ENCODE results near the gene GFER. TPM values are rescaled to one million over a fixed set of nuclear protein-coding genes. Genes with fewer than 3 reads are reported as not detected.
"Not testable (repeated sequence)": the region's sequence is repeated elsewhere in the genome, so short reads cannot be mapped to it uniquely, and the experiment has no call there.

The GFER gene
- total RNA-seq, 1 donor from 2014 or later = 21.5 TPM

DNA sequence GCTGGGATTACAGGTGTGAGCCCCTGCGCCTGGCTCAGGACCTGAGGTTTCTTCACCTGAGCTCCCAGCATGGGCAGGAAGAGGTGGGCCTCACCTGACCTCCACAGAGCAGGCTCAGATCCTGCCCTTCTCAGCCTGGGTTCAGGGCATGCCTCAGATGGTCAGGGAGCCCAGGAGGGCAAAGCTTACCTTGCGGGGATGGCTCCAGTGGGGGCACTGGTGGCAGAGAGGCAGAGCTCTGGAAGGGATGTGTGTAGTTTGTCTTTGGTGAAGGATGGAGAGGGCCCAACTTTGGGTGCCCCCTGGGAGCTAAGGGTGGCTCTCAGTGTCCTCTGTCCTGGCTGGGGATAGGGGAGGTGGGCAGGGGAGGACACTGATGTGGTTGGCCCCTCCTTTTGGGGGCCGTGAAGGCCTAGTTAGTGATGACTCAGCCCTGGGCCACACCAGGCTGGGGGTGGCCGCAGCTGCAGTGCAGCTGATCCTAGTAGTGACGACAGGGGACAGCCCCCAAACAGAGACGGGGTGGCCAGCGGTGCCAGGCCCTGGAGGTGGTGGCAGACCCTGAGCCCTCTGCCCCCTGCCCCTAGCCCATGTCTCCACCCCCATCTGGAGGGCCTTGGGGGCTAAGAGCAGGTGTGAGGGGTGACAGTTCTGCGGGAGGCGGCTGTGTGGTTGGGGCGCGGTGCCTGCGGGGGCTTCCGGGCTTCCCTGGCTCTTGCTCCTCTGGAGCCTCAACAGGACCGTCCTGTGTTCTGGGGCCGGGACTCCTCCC is 48.5 kb downstream of the GFER start:
- no peak overlapping the region for H3K4me3 ChIP-seq (ENCODE audit: low read depth, low read length)
- TF ChIP-seq CTCF (conservative IDR thresholded peaks at IDR 0.05; ENCODE audit: low read depth, low read length) = no peak
- no peak for DNase-seq (ENCODE audit: low read depth)

- H3K4me3 ChIP-seq (ENCODE audit: low read depth, low read length) = no peak overlapping the region
- DNase-seq (ENCODE audit: low read depth) = no peak
- no peak for TF ChIP-seq CTCF (conservative IDR thresholded peaks at IDR 0.05; ENCODE audit: low read depth, low read length)
Measured at GRCh38 chr16:2033057-2033908, 49.3 kb downstream of the GFER start.

- not testable (repeated sequence) for DNase-seq (ENCODE audit: low read depth); H3K4me3 ChIP-seq (ENCODE audit: low read depth, low read length)
Measured at GRCh38 chr16:2033909-2034695, 50.1 kb downstream of the GFER start.

DNA sequence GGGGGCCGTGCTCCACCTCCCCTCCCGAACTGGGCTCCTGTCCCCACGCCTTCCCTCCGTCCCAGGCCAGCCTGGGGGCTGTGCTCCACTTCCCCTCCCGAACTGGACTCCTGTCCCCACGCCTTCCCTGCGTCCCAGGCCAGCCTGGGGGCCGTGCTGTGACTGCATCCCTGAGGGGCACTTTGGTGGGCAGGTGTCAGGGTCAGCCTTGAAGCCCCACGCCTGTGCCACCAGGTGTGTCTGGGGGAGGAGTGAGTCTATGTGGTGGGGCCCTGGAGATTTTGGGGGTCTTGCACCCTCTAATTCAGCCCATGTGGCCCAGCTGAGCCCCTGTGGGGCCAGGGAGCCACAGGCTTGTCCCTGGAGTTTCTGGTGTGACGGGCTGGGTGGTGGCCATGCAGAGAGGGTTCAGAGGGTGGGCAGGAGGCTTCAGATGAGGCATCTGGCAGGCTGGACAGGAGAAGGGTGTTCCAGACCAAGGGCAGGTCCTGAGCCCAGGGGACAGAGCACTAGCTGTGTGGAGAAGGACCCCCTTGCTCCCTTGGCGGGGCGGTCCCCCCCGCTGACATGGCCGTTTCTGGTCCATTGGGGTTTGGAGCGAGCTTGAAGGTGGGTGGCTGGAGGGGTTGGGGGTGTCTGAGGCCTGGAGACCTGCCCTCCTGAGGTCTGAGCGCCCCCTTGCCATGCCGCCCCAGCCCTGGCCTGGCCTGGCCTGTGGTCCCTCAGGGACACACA is 50.9 kb downstream of the GFER start:
- no peak overlapping the region for H3K4me3 ChIP-seq (ENCODE audit: low read depth, low read length)
- DNase-seq (ENCODE audit: low read depth) = no peak
- TF ChIP-seq CTCF (conservative IDR thresholded peaks at IDR 0.05; ENCODE audit: low read depth, low read length) = no peak

DNA sequence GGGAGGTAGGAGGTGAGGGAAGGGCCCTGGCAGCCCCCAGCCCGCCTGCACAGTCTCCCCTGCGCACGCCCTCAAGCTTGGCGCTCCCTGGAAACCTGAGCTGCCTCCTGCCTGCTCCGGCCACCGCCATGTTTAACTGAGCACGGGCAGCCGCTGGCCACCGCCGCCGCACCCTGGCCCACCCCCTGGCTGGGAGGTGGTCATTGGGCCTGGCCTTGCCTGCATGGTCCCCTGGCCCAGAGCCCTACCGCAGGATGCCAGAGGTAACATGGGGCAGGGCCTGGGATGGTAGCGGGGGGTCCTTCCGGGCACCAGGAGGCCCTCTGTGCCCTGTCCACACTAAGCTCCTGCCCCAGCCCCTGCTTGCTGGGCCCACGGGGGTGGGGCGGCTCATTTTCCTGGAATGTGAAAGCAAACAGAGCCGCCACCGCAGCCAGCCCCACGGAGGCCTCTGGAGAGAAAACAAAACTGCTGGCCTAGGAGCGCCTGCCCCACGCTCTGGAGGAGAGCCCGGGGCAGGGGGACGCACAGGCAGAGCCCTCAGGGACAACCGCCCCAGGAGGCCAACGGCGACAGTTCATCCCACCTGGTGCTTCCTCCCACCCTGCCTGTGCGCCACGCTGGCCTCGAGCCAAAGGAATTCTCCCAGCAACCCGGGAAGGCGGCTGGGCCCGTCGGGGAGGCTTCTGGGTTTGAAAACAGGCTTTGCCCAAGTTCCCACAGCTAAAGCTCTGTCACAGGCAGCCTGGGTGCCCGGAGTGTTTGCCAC is 51.6 kb downstream of the GFER start:
- no peak for DNase-seq (ENCODE audit: low read depth)

More for the DNA sequence above, 51.6 kb downstream of the GFER start:
- no peak for TF ChIP-seq CTCF (conservative IDR thresholded peaks at IDR 0.05; ENCODE audit: low read depth, low read length)
- no peak overlapping the region for H3K4me3 ChIP-seq (ENCODE audit: low read depth, low read length)

All from epithelial cell of proximal tubule (primary cell).